Adrenal gland (tissue), 12 donors: ENCODE measurements around the gene TARS3. TPM values are rescaled to one million over a fixed set of nuclear protein-coding genes. Genes with fewer than 3 reads are reported as not detected.

Experiments
- DNase-seq, 7 donors: peaks; one replicate each; pipeline ENCODE4 v3.0.0-alpha.2; 2019 to 2020
- H3K27ac ChIP-seq, 5 donors: fragments of 200-600 bp; sonication (generic) in 4 of 5; 1 replicate in 3 of 5; 2 replicates in 2 of 5; pipeline versions ENCODE4 v1.5.1 to v1.8.0; 2016 to 2020; ENCODE audit warnings: mild to moderate bottlenecking in 1 of 5
- H3K27me3 ChIP-seq: fragments of 200-600 bp; 2 replicates; pipeline ENCODE4 v1.8.0; 2021
- H3K36me3 ChIP-seq, 2 donors: fragments of 200-600 bp; replicated peaks in 1 of 2; 1 replicate in 1 of 2; 2 replicates in 1 of 2; pipeline versions ENCODE4 v1.5.1 to v1.8.0; 2018 to 2022
- H3K4me1 ChIP-seq, 2 donors: fragments of 200-600 bp; replicated peaks in 1 of 2; 1 replicate in 1 of 2; 2 replicates in 1 of 2; pipeline versions ENCODE4 v1.5.1 to v1.8.0; 2018 to 2021
- H3K4me3 ChIP-seq, 4 donors: fragments of 200-600 bp; sonication (generic) in 3 of 4; one replicate each; pipeline ENCODE4 v1.5.1; 2016 to 2018
- H3K9me3 ChIP-seq, 3 donors: fragments of 200-600 bp; sonication (generic) in 1 of 3; replicated peaks in 1 of 3; 1 replicate in 2 of 3; 2 replicates in 1 of 3; pipeline versions ENCODE4 v1.5.1 to v1.8.0; 2016 to 2021
- POLR2A ChIP-seq, 2 donors: fragments of 450-650 bp; IDR thresholded peaks; one replicate each; pipeline ENCODE4 v1.6.1; 2017; ENCODE audit warnings: antibody characterized with exemption in 2 of 2, mild to moderate bottlenecking in 2 of 2, moderate library complexity in 1 of 2
- WGBS, 4 donors: extraction: QIAGEN DNeasy Blood & Tissue Kit in 2 of 4; methylation state at CpG; one replicate each; pipeline versions ENCODE4 v1.1.5 to v1.1.7; 2013 to 2017; 5-methylcytosine and 5-hydroxymethylcytosine counted together
- intact Hi-C, 2 donors: fragments of 100-400 bp; cut with DNase I; formaldehyde crosslinking; loops; one replicate each; pipeline versions ENCODE4 v1.14.1 to v1.15.0; 2022 to 2023
- polyA plus RNA-seq, 3 donors: library from polyadenylated mRNA; stranded (reverse); fragments of 200-250 nt in 2 of 3; fragments of 350-450 nt in 1 of 3; fragmentation: Illumina TruSeq in 1 of 3; extraction: RNeasy Lipid Tissue Mini Kit (QIAGEN cat#74804) in 1 of 3; gene quantifications; one replicate each; pipeline ENCODE4 v1.2.3, GENCODE V29; 2013 to 2014
- total RNA-seq, 9 donors: library from RNA; depleted of rRNA in 4 of 9; stranded (reverse); fragments of >200 nt in 4 of 9; fragments of 120-200 nt in 1 of 9; fragmentation: NEBNext Ultra II Directional in 1 of 9; extraction: Animal tissue kit (Norgen Biotek cat#: 25700) in 1 of 9; gene quantifications; one replicate each; pipeline versions ENCODE4 v1.1.0 to v1.2.4, GENCODE V29; 2013 to 2023
- TF ChIP-seq, protein P1 (sequence below), 6 experiments: fragments of 450-650 bp in 4 of 6; fragments of 200-600 bp in 2 of 6; sonication (generic) in 1 of 6; IDR thresholded peaks; 1 replicate in 5 of 6; 2 replicates in 1 of 6; pipeline versions ENCODE4 v1.5.1 to v1.8.0; 2016 to 2021; ENCODE audit warnings: antibody characterized with exemption in 6 of 6, mild to moderate bottlenecking in 2 of 6, moderate library complexity in 1 of 6
- donor health status: healthy with polysubstance abuse.
- donor health status: Bipolar disorder and iron deficiency.
- donor health status: DM: yes; HTN: yes; CAD: no.
- donor health status: DM: no; HTN: no; CAD: no.
- donor health status: DM: no; HTN: no; CAD: no.
- donor health status: DM: yes; HTN: yes; CAD: no.

Gene TARS3
- total and polyA plus RNA-seq, 12 donors: 4.8 to 28.5 (median 14.1) TPM

DNA sequence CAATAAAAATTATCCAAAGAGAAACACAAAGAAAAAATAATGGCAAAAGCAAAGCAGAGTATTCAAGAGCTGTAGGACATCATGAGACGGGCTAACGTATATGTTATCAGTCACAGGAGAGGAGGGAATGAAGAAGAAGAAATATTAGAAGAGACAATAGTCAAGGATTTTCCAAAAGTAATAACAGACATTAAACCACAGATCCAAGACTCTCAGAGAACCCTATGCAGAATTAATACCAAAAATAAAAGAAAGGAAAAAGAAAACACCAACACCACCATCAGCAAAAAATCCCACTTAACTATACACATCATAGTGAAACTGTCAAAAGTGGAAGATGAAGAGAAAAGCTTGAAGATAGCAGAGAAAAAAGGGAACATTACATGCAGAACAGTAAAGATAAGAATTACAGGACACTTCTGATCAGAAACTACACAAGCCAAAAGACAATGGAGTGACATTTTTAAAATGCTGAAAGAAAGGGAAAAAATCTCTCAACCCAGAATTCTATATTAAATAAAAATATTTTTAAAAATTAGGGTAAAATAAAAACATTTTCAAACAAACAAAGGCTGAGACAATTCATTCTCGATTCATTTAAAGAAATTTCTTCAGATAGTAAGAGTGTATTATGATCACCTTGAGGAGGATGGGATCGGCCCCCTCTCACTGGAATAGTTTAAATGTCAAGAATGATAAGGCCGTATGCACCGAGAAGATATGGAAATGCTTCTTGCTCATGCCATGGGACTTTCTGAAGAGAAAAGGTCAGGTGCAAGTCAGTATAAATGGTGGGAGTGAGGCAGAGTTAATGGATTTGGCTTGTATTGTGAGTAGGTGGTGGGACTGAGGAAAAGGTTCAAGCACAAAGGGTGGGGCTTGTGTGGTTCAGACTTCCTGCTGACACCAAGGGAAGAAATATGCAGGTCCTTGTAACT, 100.6 kb downstream of the TARS3 start:
- WGBS, 4 donors: 86 to 94% (median 92%) methylated on average over 6 of the region's 6 CpGs
- TF ChIP-seq, protein P1, sequence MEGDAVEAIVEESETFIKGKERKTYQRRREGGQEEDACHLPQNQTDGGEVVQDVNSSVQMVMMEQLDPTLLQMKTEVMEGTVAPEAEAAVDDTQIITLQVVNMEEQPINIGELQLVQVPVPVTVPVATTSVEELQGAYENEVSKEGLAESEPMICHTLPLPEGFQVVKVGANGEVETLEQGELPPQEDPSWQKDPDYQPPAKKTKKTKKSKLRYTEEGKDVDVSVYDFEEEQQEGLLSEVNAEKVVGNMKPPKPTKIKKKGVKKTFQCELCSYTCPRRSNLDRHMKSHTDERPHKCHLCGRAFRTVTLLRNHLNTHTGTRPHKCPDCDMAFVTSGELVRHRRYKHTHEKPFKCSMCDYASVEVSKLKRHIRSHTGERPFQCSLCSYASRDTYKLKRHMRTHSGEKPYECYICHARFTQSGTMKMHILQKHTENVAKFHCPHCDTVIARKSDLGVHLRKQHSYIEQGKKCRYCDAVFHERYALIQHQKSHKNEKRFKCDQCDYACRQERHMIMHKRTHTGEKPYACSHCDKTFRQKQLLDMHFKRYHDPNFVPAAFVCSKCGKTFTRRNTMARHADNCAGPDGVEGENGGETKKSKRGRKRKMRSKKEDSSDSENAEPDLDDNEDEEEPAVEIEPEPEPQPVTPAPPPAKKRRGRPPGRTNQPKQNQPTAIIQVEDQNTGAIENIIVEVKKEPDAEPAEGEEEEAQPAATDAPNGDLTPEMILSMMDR (IDR thresholded peaks at IDR 0.05): no peak
- TF ChIP-seq POLR2A (IDR thresholded peaks at IDR 0.05): no peak
- H3K9me3 ChIP-seq: no peaks in the 10 kb centered on the region
- intact Hi-C loops: no loop called here
- H3K27ac ChIP-seq: no peak overlapping the region
- H3K36me3 ChIP-seq: no peaks in the 10 kb centered on the region
- DNase-seq: no peak
- H3K4me1 ChIP-seq: peaks cover 3 to 4% of the 10 kb centered on the region in 2 donors
- no peak overlapping the region for H3K4me3 ChIP-seq
- H3K27me3 ChIP-seq: no peaks in the 10 kb centered on the region

DNA sequence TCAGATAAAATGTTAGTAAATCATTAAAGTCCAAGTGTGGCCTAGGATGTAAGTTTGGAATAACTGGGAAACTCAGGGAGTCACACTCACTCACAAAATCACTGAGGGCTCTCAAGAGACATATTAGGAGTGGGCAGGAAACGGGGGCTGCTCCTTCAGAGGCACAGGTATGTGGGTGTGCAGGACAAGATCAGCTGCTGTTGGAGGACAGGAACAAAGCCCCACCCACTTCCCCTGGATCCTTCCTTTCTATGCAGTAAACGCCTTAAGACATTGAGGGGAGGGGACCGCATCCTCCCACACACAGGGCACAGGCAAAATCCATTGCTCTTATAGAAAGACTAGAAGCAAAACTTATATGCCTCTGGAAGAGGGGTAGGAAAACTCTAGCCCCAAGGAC, 102.3 kb downstream of the TARS3 start:
- TF ChIP-seq POLR2A (IDR thresholded peaks at IDR 0.05): no peak
- TF ChIP-seq, protein P1 (IDR thresholded peaks at IDR 0.05): no peak
- Histone ChIP-seq H3K9me3 (no peaks in the 10 kb centered on the region), H3K36me3 (no peaks in the 10 kb centered on the region), H3K4me3 (no peak overlapping the region), H3K27ac (no peak overlapping the region), H3K27me3 (no peaks in the 10 kb centered on the region), H3K4me1 (peaks cover 3 to 4% of the 10 kb centered on the region in 2 donors)
- DNase-seq: no peak
- 83 to 92% (median 90%) methylated on average over 3 of the region's 3 CpGs for WGBS, 4 donors
- intact Hi-C loops: no loop called here

GRCh38 chr15:101620671-101621070, 103.6 kb downstream of the TARS3 start:
- 83 to 94% (median 89%) methylated on average over 5 to 10 of the region's 10 CpGs for WGBS, 4 donors
- Histone ChIP-seq H3K27me3 (no peaks in the 10 kb centered on the region), H3K36me3 (no peaks in the 10 kb centered on the region), H3K4me1 (peaks cover 7 to 9% of the 10 kb centered on the region in 2 donors), H3K4me3 (no peak overlapping the region), H3K9me3 (no peaks in the 10 kb centered on the region), H3K27ac (no peak overlapping the region)
- TF ChIP-seq, protein P1 (IDR thresholded peaks at IDR 0.05): no peak
- no peak for TF ChIP-seq POLR2A (IDR thresholded peaks at IDR 0.05)
- intact Hi-C loops: no loop called here
- DNase-seq: no peak

DNA sequence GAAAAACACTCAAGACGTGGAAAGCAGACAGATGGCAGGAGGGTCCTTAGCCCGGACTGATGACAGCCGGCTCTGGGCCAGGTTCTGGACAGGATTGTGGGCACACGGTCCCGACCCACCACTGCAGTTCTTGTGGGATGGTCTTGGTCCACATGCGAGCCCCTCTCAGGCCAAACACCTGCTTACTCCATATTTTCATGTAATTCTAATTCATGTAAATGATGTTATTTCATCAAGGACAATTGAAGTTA, 104.7 kb downstream of the TARS3 start:
- no peak overlapping the region for H3K27ac ChIP-seq
- no peak overlapping the region for H3K4me3 ChIP-seq
- intact Hi-C loops: no loop called here
- TF ChIP-seq, protein P1 (IDR thresholded peaks at IDR 0.05): no peak
- TF ChIP-seq POLR2A (IDR thresholded peaks at IDR 0.05): no peak
- H3K27me3 ChIP-seq: no peaks in the 10 kb centered on the region
- no peak for DNase-seq
- WGBS, 4 donors: 74 to 95% (median 92%) methylated on average over 4 to 6 of the region's 6 CpGs
- peaks cover 7 to 13% of the 10 kb centered on the region in 2 donors for H3K4me1 ChIP-seq
- no peaks in the 10 kb centered on the region for H3K9me3 ChIP-seq
- no peaks in the 10 kb centered on the region for H3K36me3 ChIP-seq
